Stimulated activated CD4-positive, alpha-beta T cell treated with anti-CD3 and anti-CD28 coated beads, Interleukin-4, amount 100 ng/mL, for 1 hour (primary cell): ENCODE data around the gene BTBD9.

Source experiments
- DNase-seq: peaks from one replicate; pipeline ENCODE4 v3.0.0-alpha.2; 2020

BTBD9 gene

GRCh38 chr6:38187811-38188590, 451.7 kb downstream of the BTBD9 start:
- no peak for DNase-seq

DNA sequence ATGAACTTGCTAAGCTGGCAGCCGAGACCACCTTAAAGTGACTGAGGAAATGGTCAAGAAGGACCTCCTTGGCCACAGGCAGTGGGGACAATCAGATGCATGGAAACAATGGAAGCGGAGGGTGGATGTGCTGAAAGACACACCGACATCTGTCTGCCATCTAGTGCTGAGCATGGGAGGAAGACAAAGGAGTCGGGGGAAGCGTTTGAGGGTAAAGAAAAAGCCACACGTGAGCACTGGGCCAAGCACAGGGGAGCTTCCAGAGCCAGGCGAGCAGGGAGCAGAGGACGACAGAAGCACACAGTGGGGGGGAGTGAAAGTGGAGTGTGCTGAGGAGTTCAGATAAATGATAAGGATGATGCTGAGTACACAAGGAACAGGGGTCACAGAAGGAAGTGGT, 452.4 kb downstream of the BTBD9 start:
- no peak for DNase-seq

- DNase-seq, result no peak
Observed at GRCh38 chr6:38185752-38186151, 454.0 kb downstream of the BTBD9 start.

DNA sequence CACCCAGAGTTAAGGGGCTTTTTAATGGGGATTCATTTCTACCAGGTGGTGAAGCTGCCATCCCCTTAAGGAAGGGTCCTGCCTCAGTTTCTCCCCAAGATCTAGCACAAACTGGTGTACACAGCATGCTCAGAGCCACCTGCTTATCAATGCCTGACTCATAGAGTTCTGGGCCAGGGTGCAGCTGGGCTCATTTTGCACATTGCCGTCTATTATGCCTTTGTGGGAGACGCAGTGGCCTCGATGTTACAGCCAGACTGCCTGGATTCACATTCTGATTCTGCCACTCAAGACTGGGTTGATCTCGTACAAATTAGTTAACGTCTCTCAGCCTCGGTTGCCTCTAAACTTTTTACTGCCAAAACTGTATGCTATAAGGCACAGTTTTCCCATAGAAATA, 454.5 kb downstream of the BTBD9 start:
- no peak for DNase-seq

- no peak for DNase-seq
Observed at GRCh38 chr6:38184585-38185080, 455.1 kb downstream of the BTBD9 start.

- DNase-seq, result no peak
Observed at GRCh38 chr6:38183856-38184584, 455.7 kb downstream of the BTBD9 start.

DNA sequence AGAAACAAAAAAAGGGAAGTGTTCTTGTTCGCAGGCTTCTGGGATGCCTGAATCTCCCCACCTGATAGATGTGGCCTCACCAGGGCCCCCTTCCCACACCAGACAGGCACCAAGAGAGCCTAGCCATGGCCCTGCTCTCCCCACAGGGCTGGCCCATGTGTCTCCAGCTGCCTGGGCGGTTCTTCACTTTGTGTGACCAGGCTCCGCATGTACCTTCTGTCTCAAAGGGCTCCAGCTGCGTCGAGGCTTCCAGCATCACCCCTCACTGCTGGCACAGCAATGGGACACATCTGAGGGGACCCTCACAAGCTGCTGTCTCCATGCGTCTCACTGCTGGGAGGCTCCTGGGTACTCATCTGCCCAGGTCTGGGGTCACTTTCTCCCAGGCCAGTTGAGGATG, 457.3 kb downstream of the BTBD9 start:
- DNase-seq, result no peak

- DNase-seq, result no peak
Observed at GRCh38 chr6:38180586-38180985, 459.1 kb downstream of the BTBD9 start.

- no peak for DNase-seq
Observed at GRCh38 chr6:38179794-38180430, 459.8 kb downstream of the BTBD9 start.

DNA sequence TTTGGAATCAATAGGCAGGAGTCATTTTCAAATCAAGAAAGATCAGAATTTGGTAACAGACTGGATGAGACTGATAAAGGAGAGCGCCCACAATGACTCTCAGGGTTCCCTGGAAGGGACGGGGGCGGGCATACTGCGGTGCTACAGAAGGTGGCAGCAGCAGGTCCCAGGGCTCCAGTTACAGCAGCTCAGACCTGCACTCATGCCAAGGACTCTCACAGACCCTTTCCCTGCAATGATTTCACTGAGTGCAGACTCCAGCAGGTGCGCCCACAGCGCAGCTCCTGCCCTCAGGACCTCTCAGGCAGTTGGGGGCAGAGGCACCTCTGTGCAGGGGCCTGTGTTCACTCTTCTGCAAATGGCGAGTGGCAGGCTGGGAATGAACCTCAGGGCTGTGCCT, 460.4 kb downstream of the BTBD9 start:
- DNase-seq, result no peak

DNA sequence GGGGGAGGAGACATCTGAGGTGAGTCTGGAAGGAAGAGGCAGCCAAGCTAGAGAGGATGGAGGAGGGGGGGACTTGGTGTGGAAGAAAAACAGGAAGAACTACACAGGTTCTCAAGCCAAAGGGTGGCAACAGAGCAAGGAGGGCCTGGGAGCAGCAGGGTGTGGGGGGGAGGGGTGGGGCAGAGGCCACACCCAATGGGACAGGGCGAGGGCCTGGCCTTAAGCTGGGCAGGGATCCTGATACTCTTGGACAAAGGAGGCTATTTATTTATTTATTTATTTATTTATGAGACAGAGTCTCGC, 461.2 kb downstream of the BTBD9 start:
- DNase-seq, result no peak

DNA sequence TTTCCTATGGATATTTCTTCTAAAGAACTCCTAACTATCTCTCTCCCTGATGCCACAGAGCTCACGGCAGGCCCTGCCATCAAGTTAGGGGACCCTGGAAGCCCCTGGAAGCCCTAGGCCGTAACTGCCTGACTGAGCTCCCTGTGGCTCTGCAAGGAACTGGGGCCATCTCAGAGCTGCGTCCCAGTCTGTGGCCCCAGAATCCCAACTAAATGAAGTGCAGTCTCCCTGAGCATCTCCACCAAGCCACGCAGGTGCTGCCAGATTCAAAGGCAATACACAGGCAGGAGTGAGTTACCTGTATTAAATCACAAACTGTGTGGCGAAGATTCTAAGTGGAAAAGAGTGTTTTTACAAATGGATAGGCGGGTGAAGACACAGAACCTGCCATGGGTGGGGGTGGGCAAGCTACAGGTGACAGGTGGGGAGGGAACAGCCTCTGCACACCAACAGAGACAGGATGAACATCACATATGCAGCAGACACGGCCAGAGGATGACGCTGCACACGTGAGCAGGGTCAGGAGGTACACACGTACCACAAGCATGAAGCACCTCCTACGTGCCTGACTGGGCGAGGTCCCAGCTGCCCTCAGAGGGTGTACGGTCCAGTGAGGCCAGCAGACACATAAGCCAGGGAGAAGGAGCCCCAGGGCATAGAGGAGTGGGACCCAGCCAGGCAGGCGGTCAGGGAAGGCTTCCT, 461.7 kb downstream of the BTBD9 start:
- DNase-seq, result no peak

DNA sequence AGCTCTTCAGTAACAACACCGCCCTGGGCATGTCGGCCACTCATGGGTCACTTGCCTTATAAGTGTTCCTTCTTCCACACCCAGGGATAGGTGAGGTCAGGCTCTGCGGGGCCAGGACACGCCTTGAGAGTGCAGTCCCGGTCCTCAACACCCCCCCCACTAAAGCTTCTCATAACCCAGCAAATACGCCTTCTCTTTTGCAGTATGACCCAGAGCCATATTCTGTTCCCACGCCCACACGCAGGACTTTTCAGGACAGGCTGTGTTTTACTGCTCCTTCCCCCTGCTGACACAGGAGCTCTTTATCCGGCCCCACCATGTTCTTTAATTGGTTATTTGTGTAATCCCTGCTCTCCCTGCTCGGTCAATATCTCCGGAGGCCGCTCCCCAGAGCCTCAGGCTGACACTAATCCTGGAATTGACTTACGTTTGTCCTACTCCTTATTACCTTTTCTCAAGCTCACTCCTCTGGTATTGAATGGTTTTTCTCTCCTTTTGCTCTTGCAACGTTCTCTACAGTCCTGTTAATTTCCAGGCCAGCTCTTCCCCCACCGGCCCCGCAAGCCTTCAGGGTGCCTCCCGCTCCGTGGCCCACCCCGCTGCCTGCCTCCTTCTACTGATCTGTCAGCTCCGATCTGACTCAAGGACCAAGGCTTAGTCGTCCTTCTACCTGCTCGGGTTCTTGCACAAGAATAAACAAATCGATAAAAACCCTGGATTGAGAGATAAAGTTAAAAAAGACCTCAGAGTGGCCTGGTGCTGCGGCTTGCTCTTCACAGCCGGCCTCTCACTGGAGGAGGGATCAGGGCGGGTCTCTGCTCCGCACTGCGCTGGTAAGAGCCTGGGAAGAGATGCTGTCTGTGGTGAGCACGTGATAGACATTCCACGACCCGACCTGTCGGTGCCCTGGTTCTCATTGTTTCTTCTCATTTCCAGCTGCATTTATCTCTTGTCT, 462.7 kb downstream of the BTBD9 start:
- DNase-seq, result no peak

DNA sequence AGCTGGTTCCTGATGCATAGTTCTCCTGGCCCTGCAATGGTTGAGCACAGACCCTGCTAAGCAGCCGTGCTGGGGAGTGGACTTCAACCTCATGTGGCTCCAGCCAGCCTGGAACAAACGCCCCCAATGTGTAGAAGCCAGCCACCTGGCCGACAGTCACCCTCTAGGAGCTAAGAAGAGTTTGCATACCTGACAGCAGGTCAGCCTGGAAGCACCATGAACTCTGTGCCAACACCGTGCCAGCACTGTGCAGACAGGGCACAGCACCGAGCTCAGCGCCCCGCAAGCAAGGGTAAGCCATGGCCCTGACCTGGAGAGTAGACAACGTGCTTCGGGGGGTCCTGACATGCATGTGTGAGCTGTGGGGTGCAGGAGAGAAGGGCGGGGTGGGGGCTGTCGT, 463.9 kb downstream of the BTBD9 start:
- no peak for DNase-seq

DNA sequence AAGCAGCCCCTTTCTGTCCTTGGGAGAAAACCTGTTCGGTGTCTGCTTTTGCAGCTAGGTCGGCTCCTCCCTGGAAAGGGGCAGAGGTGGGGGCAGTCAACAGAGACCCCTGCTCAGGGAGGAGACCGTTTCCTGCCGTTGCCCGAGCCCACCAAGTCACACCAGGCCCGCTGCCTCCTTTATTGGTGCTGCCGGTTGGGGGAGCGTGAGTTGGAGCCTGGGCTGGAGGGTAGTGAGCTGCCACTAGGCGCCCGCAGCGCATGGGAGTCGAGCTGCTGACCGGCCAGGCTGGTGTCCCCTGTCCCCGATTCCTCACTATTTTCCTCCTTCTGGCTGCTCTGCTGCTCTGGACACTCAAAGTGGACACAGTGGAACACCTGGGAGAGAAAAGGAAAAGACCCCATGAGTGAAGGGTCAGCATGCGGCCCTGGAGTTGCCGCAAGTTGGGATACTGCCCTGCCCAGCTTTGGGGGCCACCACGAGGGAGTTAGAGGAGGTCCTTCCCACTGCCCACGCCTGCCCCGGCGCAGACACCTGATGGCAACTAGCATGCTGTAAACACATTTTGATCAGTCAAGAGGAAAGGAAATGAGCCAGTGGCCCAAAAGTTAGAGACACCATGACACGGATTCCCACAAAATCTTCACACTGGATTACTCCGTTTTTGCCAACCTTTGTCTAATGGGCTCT, 464.8 kb downstream of the BTBD9 start:
- no peak for DNase-seq

GRCh38 chr6:38174315-38174714, 465.4 kb downstream of the BTBD9 start:
- no peak for DNase-seq

DNA sequence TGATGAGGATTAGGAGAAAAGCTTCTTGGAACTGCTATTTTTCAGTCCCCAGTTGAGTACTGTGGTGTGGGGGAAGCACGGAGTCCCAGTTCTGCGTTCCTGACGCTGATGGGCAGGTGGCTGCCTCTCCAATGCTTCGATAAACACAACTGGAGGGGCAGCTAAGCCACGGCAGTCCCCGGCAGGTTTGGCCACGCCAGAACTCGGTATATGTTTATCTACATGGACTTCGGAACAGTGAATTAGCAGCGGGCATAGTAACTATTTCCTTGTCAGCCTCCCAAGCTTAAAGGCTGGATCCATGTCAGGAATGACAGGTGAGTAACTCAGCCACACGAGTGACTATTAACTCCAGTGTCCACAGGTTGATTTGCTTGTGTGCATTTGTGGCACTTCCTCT, 465.8 kb downstream of the BTBD9 start:
- DNase-seq, result no peak

GRCh38 chr6:38172739-38173410, 466.9 kb downstream of the BTBD9 start:
- DNase-seq, result no peak

DNA sequence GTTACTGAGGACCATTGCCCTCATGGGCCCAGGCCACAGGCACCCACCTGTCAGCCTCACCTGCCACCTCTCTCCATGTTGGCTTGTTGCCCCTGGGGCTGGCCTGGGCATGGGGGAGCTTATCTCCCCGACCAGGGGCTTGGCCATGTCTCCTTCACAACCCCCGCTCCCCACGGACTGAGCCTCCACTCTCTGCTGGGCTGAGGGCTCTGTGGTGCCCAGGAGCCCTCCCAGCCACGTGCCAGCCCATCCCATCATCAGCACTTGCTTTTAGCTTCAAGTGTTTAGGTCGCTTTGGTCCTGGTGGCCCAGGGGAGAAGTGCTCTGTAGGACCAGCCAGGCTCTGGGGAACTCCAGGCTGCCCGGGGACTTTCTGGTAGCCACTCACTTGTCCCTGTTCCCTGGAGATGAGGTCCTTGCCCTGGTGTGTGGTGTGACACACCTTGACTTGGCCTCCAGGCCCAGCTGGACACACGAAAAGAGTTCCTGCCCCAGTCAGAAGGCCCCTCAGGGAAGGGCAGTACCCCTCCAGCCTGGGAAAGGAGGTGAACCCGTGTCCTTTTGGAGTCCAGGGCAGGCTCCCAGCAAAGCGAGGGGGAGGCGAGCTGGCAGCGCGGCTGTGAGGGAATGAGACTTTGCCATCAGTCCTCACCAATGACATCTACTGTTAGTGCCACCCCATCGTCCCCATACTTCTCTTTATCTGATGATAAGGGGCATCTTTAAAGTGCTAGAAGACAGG, 467.6 kb downstream of the BTBD9 start:
- DNase-seq, result no peak

GRCh38 chr6:38170666-38171355, 468.9 kb downstream of the BTBD9 start:
- DNase-seq, result no peak
